HG03103 (cell line): ENCODE results near the gene HAP1.

Experiments
- ATAC-seq: cut with Tn5 transposase; IDR thresholded peaks from one replicate; pipeline ENCODE4 v1.9.1; 2021; ENCODE audit warnings: low read depth; ENCODE audit not compliant: unreplicated experiment

The HAP1 gene

DNA sequence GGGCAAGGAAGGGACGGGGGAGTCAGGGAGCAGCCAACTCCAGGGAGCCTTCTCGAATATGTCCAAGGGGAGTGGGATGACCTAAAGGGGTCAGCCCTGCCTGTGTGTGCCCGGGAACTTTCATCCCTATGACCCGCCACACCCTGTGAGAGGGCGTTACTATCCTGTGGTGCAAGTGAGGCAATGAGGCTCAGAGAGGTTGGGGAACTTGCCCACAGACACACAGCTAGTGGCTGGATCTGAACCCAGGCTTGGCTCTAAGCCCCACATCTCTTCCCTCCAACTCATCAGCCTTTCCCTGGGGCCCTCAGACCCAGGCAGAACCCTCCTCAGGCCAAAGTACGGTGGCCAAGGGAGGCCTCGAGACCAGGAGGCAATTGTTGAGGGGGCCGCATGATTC is 28.9 kb upstream of the HAP1 start:
- no peak for ATAC-seq

DNA sequence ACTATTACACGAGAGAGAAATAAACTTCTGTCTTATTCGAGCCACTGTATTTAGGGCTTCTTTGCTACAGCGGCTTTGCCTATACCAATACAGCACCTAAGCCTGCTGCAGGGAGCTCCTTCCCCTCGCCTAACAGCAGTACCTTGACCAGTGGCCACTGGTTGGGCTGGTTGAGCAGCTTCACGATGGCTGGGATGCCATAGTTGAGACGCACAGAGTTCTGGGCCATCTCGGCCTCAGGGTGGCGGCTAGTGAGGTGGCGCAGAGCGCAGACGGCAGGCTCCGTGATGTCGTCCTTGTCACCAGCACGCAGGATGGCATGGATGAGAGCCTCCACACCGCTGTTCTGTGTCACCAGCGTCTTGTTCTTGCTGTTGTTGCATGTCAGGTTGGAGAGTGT is 28.4 kb upstream of the HAP1 start:
- no peak for ATAC-seq

DNA sequence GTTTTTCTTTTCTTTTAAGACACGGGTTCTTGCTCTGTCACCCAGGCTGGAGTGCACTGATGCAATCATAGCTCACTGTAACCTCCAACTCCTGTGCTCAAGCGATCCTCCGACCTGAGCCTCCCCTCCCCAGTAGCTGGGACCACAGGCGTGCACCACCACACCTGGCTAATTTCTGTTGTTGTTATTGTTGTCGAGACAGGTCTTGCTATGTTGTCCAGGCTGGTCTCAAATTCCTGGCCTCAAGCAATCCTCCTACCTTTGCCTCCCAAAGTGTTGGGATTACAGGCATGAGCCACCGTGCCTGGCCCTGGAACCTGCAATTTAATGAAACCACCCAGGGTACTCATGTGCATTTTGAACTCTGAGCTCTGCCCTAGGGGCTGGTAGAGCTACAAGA is 27.9 kb upstream of the HAP1 start:
- no peak for ATAC-seq

DNA sequence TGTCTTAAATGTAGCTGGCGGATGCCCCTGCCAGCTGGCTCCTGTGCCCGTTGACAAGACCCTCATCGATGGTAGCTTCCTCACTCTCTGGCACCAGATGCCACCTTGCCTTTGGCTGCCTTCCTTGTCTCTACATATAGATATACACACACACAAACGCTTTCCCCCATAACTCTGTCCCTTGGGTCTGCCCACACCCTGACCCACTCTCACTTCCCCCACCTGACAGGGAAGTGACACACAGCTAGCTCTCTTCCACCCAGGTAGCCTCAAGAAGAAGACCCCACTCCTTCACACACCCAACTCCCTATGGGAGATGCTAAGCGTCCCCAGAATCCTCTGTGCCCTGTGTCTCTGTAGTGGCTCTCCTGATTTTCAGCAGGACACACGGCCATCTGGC is 26.4 kb upstream of the HAP1 start:
- ATAC-seq = no peak

DNA sequence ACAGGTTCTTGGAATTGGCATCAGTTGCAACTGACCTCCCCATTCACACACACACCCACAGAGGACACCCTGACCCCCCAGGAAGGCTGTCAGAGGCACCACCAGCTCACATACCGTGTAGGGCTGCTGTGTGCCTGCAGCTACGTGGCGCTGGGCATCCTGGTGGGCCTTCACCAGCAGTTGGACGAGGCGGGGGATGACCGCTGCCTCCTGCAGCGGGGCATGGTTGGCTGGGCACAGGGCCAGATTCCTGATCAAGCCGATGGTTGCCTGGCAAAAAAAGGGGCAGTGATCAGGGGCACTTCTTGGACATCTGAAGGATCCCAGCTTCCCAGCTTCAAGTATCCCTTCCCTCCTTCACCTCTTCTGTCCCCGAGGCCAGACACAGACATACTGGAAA is 24.2 kb upstream of the HAP1 start:
- no peak for ATAC-seq

DNA sequence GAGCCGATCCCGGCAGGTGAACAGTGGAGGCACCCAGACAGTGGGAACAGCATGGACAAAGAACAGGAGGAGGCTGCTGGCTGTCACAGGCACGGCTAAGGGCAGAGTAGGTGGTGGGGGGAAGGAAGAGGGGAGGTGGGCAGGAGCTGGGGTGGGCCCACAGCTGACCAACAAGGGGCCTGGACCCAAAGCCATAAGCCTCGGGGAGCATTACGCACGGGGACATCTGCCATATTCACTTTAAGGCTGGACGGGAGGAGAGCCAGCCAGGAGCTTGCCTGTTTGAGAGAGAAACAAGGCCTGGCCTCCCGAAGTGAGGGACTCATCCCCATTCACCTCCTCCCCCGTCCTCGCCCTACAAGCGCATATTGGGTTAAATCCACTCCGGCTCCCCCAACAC is 19.6 kb upstream of the HAP1 start:
- ATAC-seq = no peak

DNA sequence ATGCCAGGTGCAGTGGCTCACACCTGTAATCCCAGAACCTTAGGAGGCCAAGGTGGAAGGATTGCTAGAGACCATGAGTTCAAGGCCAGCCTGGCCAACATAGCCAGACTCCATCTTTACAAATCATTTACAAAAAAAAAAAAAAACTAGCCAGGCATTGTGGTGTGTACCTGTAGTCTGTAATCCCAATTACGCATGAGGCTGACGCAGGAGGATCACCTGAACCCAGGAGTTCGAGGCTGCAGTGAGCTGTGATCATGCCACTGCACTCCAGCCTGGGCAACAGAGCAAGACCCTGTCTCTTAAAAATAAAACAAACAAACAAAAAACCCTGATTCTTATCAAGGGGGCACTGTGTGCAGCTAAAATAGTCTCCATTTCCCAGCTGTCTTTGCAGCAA is 16.8 kb upstream of the HAP1 start:
- no peak for ATAC-seq

DNA sequence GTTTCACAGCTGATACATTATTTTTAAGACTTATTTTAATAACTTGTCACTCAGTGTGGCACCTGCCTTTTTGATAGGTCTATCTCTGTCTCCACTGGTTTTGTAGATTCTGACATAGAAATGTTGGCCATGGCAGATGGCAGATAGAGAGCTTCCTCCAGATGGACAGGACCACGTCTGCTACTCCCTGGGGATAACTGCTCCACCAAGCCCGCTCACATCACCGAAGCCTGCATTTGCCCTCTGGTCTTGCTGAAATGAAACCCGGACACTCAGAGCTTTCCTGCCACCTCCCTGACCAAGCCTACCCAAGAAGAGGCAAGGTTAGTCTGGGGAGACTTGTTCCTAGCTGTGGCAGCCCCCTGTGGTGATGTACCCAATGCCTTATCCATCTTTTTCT is 16.4 kb upstream of the HAP1 start:
- ATAC-seq = no peak

DNA sequence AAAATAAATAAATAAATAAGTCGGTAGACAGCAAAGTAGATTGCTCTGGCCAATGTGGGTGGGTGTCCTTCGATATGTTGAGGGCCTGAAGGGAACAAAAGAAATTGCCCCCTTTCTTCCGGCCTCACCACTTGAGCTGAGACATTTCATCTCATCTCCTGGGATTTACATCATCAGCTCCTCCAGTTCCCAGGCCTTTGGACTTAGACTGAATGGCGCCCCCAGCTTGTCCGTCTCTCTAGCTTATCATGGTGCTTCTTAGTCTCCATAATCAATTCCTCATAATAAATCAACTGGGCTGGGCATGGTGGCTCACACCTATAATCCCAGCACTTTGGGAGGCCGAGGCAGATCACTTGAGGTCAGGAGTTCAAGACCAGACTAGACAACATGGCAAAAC is 13.8 kb upstream of the HAP1 start:
- ATAC-seq = no peak

DNA sequence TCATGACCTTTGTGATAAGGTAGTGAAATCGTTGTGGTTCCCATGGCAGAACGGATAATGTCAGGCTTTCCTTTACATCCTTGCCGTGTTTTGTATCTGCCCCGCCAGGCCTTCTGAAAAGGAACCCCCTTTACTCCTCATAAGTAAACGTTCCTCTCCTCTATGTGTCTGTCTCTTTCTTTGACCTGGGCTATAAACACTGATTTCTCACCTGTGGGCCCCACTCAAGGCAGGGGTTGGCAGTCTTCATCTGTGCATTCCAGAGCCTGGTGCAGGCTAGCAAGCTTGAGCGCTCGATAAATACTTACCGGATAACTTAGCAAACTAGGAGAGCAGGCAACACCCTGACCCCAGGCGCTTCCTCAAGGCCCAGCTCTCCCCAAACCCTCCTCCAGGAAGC is 7.3 kb upstream of the HAP1 start:
- ATAC-seq = no peak

DNA sequence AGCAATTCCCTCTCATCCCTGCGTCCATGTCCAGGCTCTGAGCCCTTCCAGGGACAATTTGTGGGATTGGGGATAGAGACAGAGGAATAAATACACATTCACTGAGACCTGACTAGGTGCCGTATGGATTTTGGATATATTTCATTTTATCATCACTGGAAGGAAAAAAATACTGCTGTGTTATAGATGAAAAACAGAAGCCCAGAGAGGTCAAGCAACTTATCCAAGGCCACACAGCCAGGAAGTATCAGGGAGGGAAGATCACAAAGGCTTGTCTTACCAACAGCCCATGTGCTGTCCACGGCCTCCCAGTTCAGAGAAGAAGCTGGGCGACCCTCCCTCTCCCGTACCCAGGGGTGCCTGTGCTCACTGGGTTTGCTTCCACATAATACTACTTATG is 6.1 kb upstream of the HAP1 start:
- no peak for ATAC-seq

DNA sequence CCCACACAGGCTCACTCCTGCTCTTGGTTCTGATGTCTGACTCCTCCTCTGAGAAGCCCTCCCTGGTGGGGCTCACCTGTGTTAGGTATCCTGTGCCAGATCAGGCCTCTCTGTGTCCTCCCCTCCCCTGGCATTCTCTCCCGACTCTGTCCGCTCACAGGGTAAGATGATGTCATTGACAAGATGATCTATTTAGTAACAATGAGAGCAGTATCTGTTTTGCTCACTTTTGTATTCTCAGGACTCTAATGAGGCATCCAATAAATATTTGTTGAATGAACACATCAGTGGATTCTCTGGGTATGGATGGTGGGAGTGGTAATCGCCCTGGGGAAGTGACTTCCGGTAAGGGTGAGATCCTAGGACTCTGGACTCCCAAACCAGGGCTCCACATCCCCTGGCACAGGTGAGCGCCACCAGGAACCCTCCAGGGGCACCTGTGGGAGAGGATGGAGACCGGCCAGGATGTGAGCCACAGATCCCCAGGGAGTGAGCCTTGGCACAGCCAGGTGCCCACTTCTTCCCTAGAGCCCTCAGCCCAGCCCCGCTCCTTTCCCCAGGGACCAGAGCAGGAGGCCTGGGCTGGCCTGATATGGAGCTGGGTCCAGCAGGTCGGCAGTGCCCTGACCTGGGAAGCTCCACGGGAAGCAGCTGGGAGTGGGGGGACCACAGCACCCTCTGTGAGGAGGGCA is 5.4 kb upstream of the HAP1 start:
- ATAC-seq = no peak

DNA sequence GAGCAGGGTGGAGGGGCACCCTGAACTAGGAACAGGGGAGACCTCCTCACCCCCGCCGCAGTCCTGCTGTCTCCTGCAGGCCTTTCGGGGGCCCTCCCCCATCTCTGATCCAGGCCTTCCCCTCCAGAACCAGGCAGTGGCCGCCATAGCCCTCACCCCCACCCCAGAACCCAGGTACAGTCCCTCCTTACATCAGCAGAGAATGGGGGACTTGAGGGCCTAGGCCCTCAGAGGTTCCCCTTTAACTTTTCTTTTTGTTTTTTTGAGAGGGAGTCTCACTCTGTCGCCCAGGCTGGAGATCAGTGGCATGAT is 4.3 kb upstream of the HAP1 start:
- no peak for ATAC-seq

DNA sequence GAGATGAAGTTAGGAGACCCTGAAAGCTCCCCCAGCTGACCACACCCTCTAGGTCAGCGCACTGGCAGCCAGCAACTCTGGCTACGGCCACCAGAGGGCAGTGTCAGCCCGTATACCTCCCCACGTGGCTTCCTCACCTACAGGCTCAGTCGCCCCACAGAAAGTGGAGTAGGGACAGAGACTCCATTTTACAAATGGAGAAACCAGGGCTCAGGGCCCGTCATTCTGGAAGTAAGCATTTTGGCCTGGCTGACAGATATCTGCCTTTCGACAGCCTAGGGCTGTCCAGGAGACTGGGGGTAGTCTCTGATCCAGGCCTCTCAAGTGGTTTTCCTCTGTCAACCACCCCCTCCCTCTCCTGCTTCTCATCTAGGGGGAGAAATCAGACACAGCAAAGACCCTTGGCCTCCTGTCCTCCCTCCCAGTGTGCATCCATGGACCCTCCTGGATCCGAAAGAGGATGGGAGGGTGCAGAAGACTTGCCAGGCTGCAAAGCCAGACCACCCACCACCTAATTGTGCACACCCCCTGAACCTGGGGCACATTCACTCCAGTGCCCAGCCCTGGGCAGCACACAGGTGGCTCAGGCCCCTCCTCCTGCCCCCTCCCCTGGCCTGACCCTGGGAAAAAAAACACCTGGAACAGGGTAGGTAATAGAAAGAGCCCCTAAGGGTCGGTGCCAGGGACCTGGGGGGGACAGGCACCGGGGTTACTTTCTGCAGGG is 3.8 kb upstream of the HAP1 start:
- ATAC-seq = no peak

DNA sequence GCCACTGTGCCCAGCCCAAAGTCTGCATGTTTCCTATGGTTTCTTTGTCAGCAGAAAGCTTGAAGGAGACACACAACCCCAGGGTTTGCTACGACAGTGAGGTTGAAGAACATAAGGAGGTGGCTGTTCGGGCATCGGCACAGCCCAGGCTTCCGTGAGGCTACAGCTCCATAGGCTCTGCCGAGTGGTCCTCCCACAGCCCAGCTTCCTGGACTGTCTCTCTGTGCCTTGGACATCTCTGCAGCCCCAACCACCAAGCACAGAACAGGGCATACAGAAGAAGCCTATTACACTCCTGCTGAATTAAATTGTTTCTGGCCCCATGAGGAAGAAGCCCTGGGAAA is 3.2 kb upstream of the HAP1 start:
- no peak for ATAC-seq

DNA sequence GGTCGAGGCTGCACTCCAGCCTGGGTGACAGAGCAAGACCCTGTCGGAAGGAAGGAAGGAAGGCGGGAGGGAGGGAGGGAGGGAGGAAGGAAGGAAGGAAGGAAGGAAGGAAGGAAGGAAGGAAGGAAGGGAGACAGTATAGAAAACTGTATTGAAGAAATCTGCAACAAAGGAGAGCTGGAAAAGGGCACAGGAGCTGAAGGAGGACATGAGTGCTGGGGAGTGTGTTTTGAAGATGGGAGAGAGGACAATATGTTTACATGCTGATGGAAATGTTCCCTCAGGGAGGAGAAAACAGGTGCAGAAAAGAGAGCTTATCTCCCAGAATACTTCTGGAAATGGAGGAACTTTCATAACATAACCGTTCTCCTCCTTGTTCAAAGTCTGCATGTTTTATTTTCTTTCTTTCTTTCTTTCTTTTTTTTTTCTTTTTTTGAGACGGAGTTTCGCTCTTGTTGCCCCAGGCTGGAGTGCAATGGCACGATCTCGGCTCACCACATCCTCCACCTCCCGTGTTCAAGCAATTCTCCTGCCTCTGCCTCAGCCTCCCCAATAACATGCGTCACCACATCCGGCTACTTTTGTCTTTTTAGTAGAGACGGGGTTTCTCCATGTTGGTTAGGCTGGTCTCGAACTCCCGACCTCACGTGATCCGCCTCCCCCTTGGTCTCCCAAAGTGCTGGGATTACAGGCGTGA is 2.7 kb upstream of the HAP1 start:
- ATAC-seq = no peak

DNA sequence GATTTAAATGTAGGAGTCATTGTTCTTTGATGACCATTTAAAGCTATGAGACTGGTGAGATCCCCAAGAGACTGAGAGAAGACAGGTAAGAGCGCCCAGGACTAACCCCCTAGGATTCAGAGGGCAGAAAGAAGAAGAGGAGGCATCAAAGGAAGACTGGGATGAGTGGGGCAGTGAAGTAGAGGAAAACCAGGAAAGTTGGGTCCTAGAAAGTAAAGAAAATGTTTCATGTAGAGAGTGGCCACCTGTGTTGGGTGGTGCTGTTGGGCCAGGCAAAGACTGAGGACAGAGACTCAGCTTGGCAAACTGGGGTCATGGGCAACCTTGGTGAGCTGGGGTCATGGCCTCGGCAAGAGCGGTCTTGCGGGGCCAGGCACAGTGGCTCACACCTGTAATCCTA is 1.3 kb upstream of the HAP1 start:
- no peak for ATAC-seq

DNA sequence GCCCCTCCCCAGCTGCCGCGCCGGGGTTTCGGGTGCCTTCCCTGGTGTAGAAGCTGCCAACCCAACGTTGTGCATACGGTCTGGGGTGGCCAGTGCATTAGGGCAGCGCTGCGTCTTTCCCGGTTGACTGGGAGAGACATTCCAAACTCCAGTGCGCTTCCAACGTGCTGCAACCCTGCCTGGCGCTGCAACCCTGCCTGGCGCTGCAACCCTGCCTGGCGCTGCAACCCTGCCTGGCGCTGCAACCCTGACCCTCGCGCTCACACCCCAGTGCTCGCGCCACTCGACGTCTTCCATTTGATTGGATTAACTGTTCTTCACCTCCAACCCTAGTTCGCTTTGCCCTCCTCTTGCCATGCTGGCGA is 488 bp upstream of the HAP1 start:
- ATAC-seq = no peak

DNA sequence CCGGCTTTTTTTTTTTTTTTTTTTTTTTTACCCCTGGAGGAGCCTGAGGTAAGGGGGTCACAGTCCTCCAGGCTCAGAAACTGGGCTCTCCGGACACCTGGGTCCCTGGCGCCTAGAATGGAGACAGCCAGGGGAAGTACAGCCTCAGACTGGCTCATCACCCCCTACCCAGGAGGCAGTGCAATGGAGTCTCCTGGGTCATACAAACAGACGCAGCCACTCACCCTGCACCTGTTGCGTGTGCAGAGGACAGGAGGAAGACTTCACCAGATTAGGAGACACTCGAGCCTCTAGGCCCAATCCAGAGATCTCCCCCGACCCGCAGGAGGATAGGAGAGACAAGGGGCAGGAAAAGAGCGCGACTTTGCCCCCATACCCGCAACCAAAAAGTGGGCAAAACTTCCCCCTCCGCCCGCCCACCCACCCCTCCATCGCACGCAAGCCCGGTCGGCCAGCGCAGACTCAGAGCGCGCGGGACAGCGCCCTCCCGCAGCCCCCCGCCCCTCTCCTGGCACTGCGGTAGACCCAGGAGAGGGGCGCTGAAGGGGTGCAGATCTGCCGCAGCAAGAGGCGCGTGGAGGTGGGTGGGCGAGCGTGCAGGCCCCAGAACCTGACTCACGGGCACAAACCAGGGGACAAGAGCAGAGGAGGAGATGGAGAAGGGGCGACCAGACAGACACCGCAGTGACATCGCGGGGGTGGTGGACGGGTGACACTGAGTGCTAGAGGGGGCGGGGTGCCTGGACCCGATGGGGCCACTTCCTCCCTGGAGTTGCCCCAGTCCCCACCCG is 900 bp downstream of the HAP1 start:
- no peak for ATAC-seq

DNA sequence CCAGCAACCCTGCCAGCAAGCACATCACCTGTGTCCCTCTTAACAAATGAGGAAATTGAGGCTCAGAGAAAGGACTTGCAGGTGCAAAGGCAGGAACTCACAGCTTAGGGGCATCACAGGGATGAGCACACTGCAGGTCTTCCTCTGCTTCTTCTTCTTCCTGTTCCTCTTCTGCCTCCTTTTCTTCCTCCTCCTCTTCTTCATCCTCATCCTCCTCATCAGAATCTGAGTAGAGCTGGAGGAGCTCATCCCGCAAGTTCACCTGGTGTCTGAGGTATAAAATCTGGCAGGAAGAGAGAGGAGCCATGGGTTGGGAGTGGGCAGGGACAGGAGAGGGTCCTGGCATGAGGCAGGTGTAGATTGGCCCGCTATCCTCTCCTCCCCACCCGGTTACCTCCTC is 2.6 kb downstream of the HAP1 start:
- no peak for ATAC-seq

DNA sequence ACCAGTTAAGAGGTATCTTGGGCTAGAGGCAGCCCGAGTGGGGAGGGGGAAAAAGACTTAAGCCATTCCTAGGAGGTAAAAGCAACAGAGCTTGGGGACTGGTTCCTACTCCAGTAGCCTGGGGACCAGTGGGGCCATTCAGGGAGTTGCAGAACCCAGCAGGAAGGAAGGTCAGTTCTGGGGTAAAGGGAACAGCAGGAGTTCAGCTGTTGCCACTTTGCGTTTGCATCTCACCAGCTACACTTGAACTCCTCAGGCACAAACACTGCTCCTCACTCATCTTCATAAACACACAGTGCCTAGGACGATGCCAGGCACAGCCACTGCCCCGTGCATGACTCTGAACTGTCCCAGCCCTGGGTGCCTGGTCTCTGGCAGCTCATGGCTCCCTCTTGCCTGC is 4.0 kb downstream of the HAP1 start:
- no peak for ATAC-seq

DNA sequence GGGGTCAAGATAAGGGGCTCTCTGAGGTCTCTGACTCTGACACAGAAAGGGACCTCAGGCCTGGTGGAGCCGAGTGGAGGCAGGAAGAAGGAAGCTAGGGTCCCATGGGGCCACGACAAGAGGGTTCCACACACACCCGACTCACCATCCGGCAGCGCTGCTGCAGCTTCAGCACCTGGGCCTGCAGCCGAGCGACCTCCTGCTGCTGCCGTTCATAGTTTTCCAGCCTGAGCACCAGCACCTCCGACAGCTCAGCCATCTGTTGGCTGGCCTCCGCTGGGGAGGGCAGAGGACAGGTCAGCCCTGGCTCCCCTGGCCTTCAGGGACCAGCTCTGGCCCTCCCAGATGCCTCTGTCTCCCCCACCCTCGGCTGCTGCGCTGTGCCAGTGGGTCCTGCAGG is 6.4 kb downstream of the HAP1 start:
- ATAC-seq = no peak
